ENCODE measurements around the gene EVPLL.
"Not testable (repeated sequence)": the region's sequence is repeated elsewhere in the genome, so short reads cannot be mapped to it uniquely, and the experiment has no call there.

EVPLL gene

GRCh38 chr17:18426639-18427038, 49.1 kb downstream of the EVPLL start:
- DNase-seq: not testable (repeated sequence)

DNA sequence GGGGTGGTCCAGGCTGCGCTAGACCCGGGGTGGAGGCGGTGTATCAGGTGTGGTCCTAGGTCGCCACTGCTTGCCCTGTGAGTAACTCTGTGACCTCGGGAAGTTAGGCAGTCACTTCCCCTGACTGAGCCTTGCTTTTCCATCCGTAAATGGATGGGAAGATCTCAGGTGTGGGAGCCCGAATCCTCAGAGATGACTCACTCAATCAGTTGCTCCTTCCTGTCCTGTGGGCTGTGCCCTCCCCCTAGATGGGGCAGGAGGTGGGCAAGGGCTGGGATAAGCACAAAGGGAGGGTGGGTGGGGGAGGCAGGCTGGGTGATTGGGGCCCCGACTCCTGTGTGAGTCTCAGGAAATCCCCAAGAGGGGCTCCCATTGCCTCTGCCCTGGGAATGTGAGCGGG, 54.6 kb downstream of the EVPLL start:
- not testable (repeated sequence) for DNase-seq
